Body of pancreas (tissue), 4 donors: Measurements from ENCODE around the gene SIX5. TPM values are rescaled to one million over a fixed set of nuclear protein-coding genes. Genes with fewer than 3 reads are reported as not detected.

Experiments used
- ATAC-seq: fragments of 150-250 bp; one replicate; pipeline ENCODE4 v1.9.1; 2016
- DNase-seq, 4 donors: peaks; one replicate each; pipeline ENCODE4 v3.0.0-alpha.2; 2019
- H3K27ac ChIP-seq, 4 donors: fragments of 200-600 bp; sonication (generic); 1 replicate in 3 of 4; 2 replicates in 1 of 4; pipeline versions ENCODE4 v1.5.1 to v1.6.1; 2016 to 2019; ENCODE audit warnings: mild to moderate bottlenecking in 1 of 4, mixed read lengths in 1 of 4, moderate library complexity in 1 of 4
- H3K27me3 ChIP-seq, 2 donors: fragments of 200-600 bp; sonication (generic); one replicate each; pipeline ENCODE4 v1.6.0; 2016; ENCODE audit warnings: mild to moderate bottlenecking in 1 of 2
- H3K36me3 ChIP-seq, 2 donors: fragments of 200-600 bp; sonication (generic); replicated peaks in 1 of 2; 2 replicates each; pipeline ENCODE4 v1.5.1; 2016; ENCODE audit warnings: low read depth in 2 of 2; ENCODE audit not compliant: insufficient read depth in 1 of 2
- H3K4me1 ChIP-seq: fragments of 200-600 bp; sonication (generic); one replicate; pipeline ENCODE4 v1.6.0; 2016
- H3K4me3 ChIP-seq, 2 donors: fragments of 200-600 bp; sonication (generic); 1 replicate in 1 of 2; 2 replicates in 1 of 2; pipeline ENCODE4 v1.5.1; 2016 to 2019
- H3K9me3 ChIP-seq, 3 donors: fragments of 200-600 bp; sonication (generic); 1 replicate in 2 of 3; 2 replicates in 1 of 3; pipeline ENCODE4 v1.5.1; 2016
- CTCF ChIP-seq, 7 experiments: fragments of 450-650 bp in 4 of 7; fragments of 200-600 bp in 3 of 7; sonication (generic) in 3 of 7; IDR thresholded peaks; one replicate each; pipeline ENCODE4 v1.5.1; 2016 to 2019; ENCODE audit warnings: antibody characterized with exemption in 7 of 7
- POLR2A ChIP-seq, 3 donors: fragments of 450-650 bp; IDR thresholded peaks; one replicate each; pipeline ENCODE4 v1.6.1; 2016; ENCODE audit warnings: antibody characterized with exemption in 3 of 3, mild to moderate bottlenecking in 2 of 3
- WGBS, 2 donors: methylation state at CpG; one replicate each; pipeline ENCODE4 v1.1.5; 2017; 5-methylcytosine and 5-hydroxymethylcytosine counted together
- intact Hi-C: fragments of 100-400 bp; cut with DNase I; formaldehyde crosslinking; loops from one replicate; pipeline ENCODE4 v1.15.1; 2023
- total RNA-seq, 2 donors: library from RNA; depleted of rRNA; stranded (reverse); fragments of >200 nt; gene quantifications; one replicate each; pipeline ENCODE4 v1.1.0, GENCODE V29; 2016

SIX5 gene
- total RNA-seq, 2 donors from 2014 or later = 21.0 to 60.3 TPM

GRCh38 chr19:45809643-45810159 is 40.6 kb upstream of the SIX5 start:
- H3K9me3 ChIP-seq = no peaks in the 10 kb centered on the region
- no peaks in the 10 kb centered on the region for H3K36me3 ChIP-seq
- H3K4me1 ChIP-seq = no peaks in the 10 kb centered on the region
- WGBS, 2 donors = 50 to 64% methylated on average over 7 of the region's 7 CpGs
- no peaks in the 10 kb centered on the region for H3K27me3 ChIP-seq
- intact Hi-C loops = no loop called here
- no peak overlapping the region for H3K4me3 ChIP-seq
- DNase-seq (no peak), ATAC-seq (no peak)
- TF ChIP-seq CTCF (IDR thresholded peaks at IDR 0.05) = no peak
- no peak for TF ChIP-seq POLR2A (IDR thresholded peaks at IDR 0.05)
- H3K27ac ChIP-seq = no peak overlapping the region

- no peaks in the 10 kb centered on the region for H3K27me3 ChIP-seq
- H3K9me3 ChIP-seq = no peaks in the 10 kb centered on the region
- intact Hi-C loops = no loop called here
- no peaks in the 10 kb centered on the region for H3K36me3 ChIP-seq
- TF ChIP-seq POLR2A (IDR thresholded peaks at IDR 0.05) = no peak
- TF ChIP-seq CTCF (IDR thresholded peaks at IDR 0.05) = no peak
- H3K4me1 ChIP-seq = no peaks in the 10 kb centered on the region
- H3K4me3 ChIP-seq = no peak overlapping the region
- DNase-seq (no peak), ATAC-seq (no peak)
- no peak overlapping the region for H3K27ac ChIP-seq
Measured at GRCh38 chr19:45805719-45806118, 36.7 kb upstream of the SIX5 start.

GRCh38 chr19:45804959-45805230 is 35.8 kb upstream of the SIX5 start:
- no peaks in the 10 kb centered on the region for H3K4me1 ChIP-seq

GRCh38 chr19:45804140-45804958 is 35.3 kb upstream of the SIX5 start:
- Histone ChIP-seq H3K4me3 (no peak overlapping the region), H3K4me1 (peaks cover under 1% of the 10 kb centered on the region), H3K9me3 (no peaks in the 10 kb centered on the region), H3K36me3 (no peaks in the 10 kb centered on the region), H3K27me3 (no peaks in the 10 kb centered on the region), H3K27ac (no peak overlapping the region)
- TF ChIP-seq POLR2A (IDR thresholded peaks at IDR 0.05) = no peak
- TF ChIP-seq CTCF (IDR thresholded peaks at IDR 0.05) = no peak
- 82 to 84% methylated on average over 42 to 45 of the region's 57 CpGs for WGBS, 2 donors
- intact Hi-C loops = no loop called here
- DNase-seq (no peak), ATAC-seq (no peak)

More at GRCh38 chr19:45804959-45805230, 35.8 kb upstream of the SIX5 start:
- intact Hi-C loops = no loop called here
- Histone ChIP-seq H3K27me3 (no peaks in the 10 kb centered on the region), H3K27ac (no peak overlapping the region), H3K9me3 (no peaks in the 10 kb centered on the region), H3K4me3 (no peak overlapping the region), H3K36me3 (no peaks in the 10 kb centered on the region)
- no peak for DNase-seq
- no peak for ATAC-seq
- WGBS, 2 donors = 58 to 85% methylated on average over 4 to 8 of the region's 8 CpGs
- TF ChIP-seq CTCF (IDR thresholded peaks at IDR 0.05) (no peak), POLR2A (IDR thresholded peaks at IDR 0.05) (no peak)
